GM12891 (cell line): ENCODE results near the gene TEAD3.
"Not testable (repeated sequence)": the region's sequence is repeated elsewhere in the genome, so short reads cannot be mapped to it uniquely, and the experiment has no call there.

Experiments used
- DNase-seq: peaks from one replicate; pipeline ENCODE4 v3.0.0; 2011; ENCODE audit warnings: low spot score; ENCODE audit not compliant: insufficient read length
- FAIRE-seq: peaks from 2 replicates; lab custom pipeline; 2011; peaks lifted over from hg19 to GRCh38; lab: Jason Lieb, UNC
- PAX5 ChIP-seq: IDR thresholded peaks from 2 replicates; pipeline ENCODE4 v1.6.1; 2011; ENCODE audit warnings: low read length, moderate library complexity, mild to moderate bottlenecking; ENCODE audit not compliant: insufficient read depth, severe bottlenecking
- POLR2A ChIP-seq: IDR thresholded peaks from 2 replicates; pipeline ENCODE4 v1.6.1; 2011; ENCODE audit warnings: low read depth, low read length, control low read depth
- POLR2AphosphoS5 ChIP-seq: IDR thresholded peaks from 2 replicates; pipeline ENCODE4 v1.6.1; 2011; ENCODE audit warnings: low read depth, low read length, control low read depth
- POU2F2 ChIP-seq: IDR thresholded peaks from 2 replicates; pipeline ENCODE4 v1.6.1; 2011; ENCODE audit warnings: low read depth, mild to moderate bottlenecking, control low read depth, low read length, moderate library complexity
- SPI1 ChIP-seq: IDR thresholded peaks from 2 replicates; pipeline ENCODE4 v1.6.1; 2011; ENCODE audit warnings: low read depth, low read length, control low read depth
- TAF1 ChIP-seq: IDR thresholded peaks from 2 replicates; pipeline ENCODE4 v1.6.1; 2011; ENCODE audit warnings: low read depth, low read length, control low read depth

TEAD3 gene

GRCh38 chr6:35443341-35444030, 53.4 kb downstream of the TEAD3 start:
- TF ChIP-seq POU2F2 (no peak), TAF1 (no peak), POLR2AphosphoS5 (no peak), PAX5 (no peak), POLR2A (no peak), SPI1 (no peak)
- no peak for DNase-seq
- FAIRE-seq = no peak

- TF ChIP-seq POLR2AphosphoS5 = no peak
- TF ChIP-seq POLR2A = no peak
- no peak for TF ChIP-seq TAF1
- TF ChIP-seq POU2F2 = no peak
- no peak for TF ChIP-seq PAX5
- TF ChIP-seq SPI1 = no peak
- DNase-seq (no peak), FAIRE-seq (no peak)
Observed at GRCh38 chr6:35442693-35443092, 54.2 kb downstream of the TEAD3 start.

GRCh38 chr6:35441642-35442041, 55.2 kb downstream of the TEAD3 start:
- DNase-seq (no peak), FAIRE-seq (no peak)
- no peak for TF ChIP-seq POLR2A
- TF ChIP-seq PAX5 = no peak
- TF ChIP-seq POU2F2 = no peak
- no peak for TF ChIP-seq TAF1
- no peak for TF ChIP-seq SPI1
- TF ChIP-seq POLR2AphosphoS5 = no peak

GRCh38 chr6:35441205-35441604, 55.7 kb downstream of the TEAD3 start:
- no peak for TF ChIP-seq POLR2A
- no peak for TF ChIP-seq SPI1
- no peak for TF ChIP-seq TAF1
- TF ChIP-seq POLR2AphosphoS5 = no peak
- TF ChIP-seq POU2F2 = no peak
- TF ChIP-seq PAX5 = no peak
- DNase-seq = no peak

DNA sequence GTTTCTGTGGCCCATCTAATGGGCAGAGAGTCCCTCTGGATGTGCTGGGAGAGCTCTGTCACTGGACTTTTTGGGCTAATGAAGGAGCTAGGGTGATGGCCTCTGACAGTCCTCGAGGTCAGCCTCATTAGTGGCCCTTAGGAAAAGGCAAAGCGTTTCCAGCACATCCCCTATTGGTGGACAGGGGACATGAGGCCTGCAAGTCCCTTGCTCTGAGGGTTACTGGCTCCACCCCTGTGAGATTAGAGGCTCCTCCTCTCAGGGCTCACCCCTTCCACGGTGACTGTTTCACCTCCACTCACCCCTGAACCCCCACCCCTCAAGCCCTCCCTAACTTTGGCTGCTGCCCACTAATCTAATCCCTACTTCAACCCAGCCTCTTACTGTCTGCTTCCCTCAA, 57.6 kb downstream of the TEAD3 start:
- DNase-seq (no peak), FAIRE-seq (no peak)
- TF ChIP-seq PAX5 = no peak
- TF ChIP-seq POLR2AphosphoS5 = no peak
- TF ChIP-seq POLR2A = no peak

More at GRCh38 chr6:35441205-35441604, 55.7 kb downstream of the TEAD3 start:
- no peak for FAIRE-seq

GRCh38 chr6:35438378-35439065, 58.4 kb downstream of the TEAD3 start:
- FAIRE-seq, DNase-seq: not testable (repeated sequence)

GRCh38 chr6:35436071-35436857, 60.6 kb downstream of the TEAD3 start:
- no peak for FAIRE-seq
- no peak for DNase-seq
- no peak for TF ChIP-seq SPI1
- TF ChIP-seq POU2F2 = no peak
- TF ChIP-seq POLR2AphosphoS5 = no peak
- no peak for TF ChIP-seq POLR2A
- no peak for TF ChIP-seq TAF1
- no peak for TF ChIP-seq PAX5

DNA sequence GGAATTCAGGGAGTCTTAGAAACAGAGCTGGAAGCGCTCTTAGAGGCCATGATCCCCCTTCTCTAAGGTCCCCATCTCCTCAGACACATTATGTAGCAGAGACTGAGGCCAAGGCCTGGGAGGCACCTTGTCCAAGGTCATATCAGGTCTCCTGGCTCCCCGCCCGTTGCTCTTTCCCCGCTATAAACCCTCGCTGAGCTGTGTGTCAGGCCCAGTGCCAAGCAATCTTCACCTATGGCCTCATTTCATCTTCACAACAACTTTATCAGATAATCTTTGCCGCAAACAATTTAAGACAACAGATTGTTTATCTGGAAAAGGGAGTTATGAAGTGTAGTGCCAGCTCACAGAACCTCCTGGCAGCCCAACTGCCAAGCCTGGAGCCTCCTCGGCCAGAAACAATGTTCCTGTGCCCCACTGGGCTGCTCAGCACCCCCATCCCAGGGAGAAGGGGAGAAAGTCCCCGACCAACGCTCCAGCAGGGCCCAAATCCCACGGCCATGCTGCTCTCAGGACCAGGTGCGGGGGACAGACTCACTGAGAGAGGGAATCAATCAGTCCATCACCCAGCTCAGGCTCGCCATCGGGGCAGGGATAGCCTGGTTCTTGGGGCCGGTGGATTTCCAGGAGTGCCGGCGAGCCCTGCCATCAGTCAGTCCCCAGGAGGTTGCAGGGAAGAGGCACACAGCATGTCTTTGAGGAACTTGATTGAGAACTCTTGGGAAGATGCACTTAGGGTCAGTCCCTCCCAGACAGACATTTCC, 61.6 kb downstream of the TEAD3 start:
- FAIRE-seq (no peak), DNase-seq (no peak)
- TF ChIP-seq POLR2A (no peak), SPI1 (no peak), POU2F2 (no peak)

DNA sequence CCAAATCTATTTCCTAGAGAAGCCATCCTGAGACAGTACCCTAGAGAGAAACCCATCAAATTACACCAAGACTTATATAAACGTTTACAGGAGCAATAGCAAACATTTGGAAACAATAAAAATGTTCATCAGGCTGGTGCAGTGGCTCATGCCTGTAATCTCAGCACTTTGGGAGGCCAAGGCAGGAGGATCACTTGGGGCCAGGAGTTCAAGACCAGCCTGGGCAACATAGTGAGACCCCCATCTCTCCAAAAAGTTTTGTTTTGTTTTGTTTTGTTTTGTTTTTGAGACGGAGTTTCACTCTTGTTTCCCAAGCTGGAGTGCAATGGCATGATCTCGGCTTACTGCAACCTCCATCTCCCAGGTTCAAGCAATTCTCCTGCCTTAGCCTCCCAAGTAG, 64.2 kb downstream of the TEAD3 start:
- not testable (repeated sequence) for FAIRE-seq, DNase-seq

DNA sequence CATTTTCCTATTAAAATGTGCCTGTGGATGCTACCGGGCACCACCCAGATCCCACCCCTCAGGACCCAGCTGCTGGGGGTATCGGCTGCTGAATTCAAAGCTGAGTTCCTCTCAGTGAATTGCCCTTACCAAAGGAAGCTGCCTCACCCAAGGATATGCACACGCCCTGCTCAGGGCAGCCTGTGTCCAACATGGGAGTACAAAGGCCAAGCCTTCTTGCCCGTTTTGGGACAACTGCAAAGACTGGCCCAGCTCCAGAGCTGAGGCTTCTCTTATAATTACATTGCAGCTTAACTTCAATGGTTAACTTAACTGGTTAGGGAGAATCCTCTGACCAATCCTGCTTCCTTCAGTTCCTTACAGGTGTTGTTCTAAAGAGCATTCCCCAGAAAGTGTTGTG, 64.6 kb downstream of the TEAD3 start:
- DNase-seq (no peak), FAIRE-seq (no peak)
- TF ChIP-seq POU2F2 (no peak), PAX5 (no peak), TAF1 (no peak), POLR2AphosphoS5 (no peak), POLR2A (no peak), SPI1 (no peak)
